Measurements from ENCODE around the gene NNMT.

DNA sequence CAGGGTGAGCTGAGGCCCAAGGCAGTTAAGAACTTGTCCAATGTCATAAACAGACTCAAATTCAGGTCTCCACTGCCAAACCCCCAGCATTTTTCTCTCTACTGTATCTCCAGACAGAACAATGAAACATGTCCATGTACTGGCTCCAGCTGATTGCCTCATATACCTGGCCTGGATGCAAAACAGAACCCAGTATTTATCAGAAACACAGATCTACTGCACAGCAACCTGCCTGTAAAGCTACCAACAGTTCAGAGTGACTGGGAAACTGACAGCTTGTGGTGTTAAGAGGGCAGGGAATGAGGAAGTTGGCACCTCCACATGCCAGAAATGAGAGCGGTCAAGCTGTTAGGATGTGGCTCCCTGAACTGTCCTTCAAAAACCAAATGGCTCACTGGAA lies 62.5 kb downstream of the NNMT start:
- TF ChIP-seq CTCF (IDR thresholded peaks at IDR 0.05), result no peak
- no peak for TF ChIP-seq POLR2A (IDR thresholded peaks at IDR 0.05)

All from prostate gland (tissue), 2 donors.